Activated T-helper 1 cell treated with anti-CD3 and anti-CD28 coated beads, Interleukin-12 subunit alpha, Interleukin-12 subunit beta, Interleukin-2, Interleukin-4 antibody, amounts not matched to agents 30 ng/mL and 10 ng/mL and 1 ng/mL, durations not matched to agents 14 hours and 24 hours and 36 hours (primary cell): ENCODE measurements around the gene FAM118B. TPM values are rescaled to one million over a fixed set of nuclear protein-coding genes. Genes with fewer than 3 reads are reported as not detected.
"Not testable (repeated sequence)": the region's sequence is repeated elsewhere in the genome, so short reads cannot be mapped to it uniquely, and the experiment has no call there.

Experiments
- DNase-seq: peaks from one replicate; pipeline ENCODE4 v3.0.0; 2021; ENCODE audit warnings: low spot score
- H3K27ac Mint-ChIP-seq: one replicate; pipeline ENCODE4 v1.8.0; 2021; ENCODE audit warnings: mild to moderate bottlenecking, mixed read lengths
- H3K27me3 Mint-ChIP-seq: one replicate; pipeline ENCODE4 v1.8.0; 2022; ENCODE audit warnings: mild to moderate bottlenecking, moderate library complexity, mixed read lengths; ENCODE audit not compliant: insufficient read depth
- H3K36me3 Mint-ChIP-seq: one replicate; pipeline ENCODE4 v1.8.0; 2021; ENCODE audit warnings: low read depth, mixed read lengths
- H3K4me1 Mint-ChIP-seq: one replicate; pipeline ENCODE4 v1.8.0; 2021; ENCODE audit warnings: low read depth, mixed read lengths
- H3K4me3 Mint-ChIP-seq: one replicate; pipeline ENCODE4 v1.8.0; 2021; ENCODE audit warnings: mild to moderate bottlenecking, moderate library complexity, mixed read lengths
- H3K9me3 Mint-ChIP-seq: one replicate; pipeline ENCODE4 v1.8.0; 2021; ENCODE audit warnings: mixed read lengths
- intact Hi-C: fragments of 100-400 bp; cut with micrococcal nuclease; formaldehyde crosslinking; loops from one replicate; pipeline ENCODE4 v1.15.1; 2024
- total RNA-seq: library from RNA; stranded (reverse); gene quantifications from 2 replicates; pipeline ENCODE4 v1.2.3, GENCODE V29; 2022

Gene FAM118B
- total RNA-seq, 1 donor from 2014 or later, result 13.2 TPM

DNA sequence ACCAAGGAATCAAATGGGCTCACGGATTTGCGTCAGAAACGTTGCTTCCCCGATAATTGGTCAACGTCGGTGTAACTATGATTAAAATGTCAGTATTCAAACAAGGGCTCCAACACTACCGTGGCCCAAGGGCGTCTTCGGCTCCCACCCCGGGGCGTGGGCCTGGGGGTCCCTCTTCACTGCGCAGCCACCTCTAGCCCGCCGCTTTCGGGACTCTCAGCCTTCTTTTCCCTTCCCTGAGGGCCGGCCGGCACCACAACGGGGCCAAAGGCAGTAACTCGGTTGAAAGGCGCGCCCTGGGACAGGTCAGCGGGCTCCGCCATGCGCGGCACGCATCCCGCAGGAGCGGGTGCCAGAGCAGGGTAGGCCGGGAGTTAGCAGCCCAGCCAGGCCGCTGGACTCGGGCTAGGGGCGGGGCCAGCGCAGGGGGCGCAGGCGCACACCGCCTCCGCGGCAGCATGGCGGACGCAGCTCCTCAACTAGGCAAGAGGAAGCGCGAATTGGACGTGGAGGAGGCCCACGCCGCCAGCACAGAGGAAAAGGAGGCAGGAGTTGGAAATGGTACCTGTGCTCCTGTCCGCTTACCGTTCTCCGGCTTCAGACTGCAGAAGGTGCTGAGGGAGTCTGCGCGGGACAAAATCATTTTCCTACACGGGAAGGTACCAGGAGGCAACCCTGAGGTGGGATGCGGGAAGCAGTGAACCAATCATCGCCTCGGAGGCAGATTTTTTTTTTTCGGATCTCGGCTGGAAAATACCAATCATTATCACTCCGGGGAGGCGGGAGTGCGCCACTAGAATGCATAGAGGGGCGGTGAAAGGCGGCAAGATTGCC lies 92.3 kb downstream of the FAM118B start, which contains the start of gene DCPS:
Gene DCPS (plus strand): TSS at position 438 of the 834 bp plus-strand sequence. CDS start 21 bp downstream, at position 459.
- Mint-ChIP-seq H3K4me3 (peak within 1 kb of the TSS; percentile 98), H3K4me1 (peaks cover 35% of the 10 kb centered on the region), H3K36me3 (peaks cover 24% of the 10 kb centered on the region)

DNA sequence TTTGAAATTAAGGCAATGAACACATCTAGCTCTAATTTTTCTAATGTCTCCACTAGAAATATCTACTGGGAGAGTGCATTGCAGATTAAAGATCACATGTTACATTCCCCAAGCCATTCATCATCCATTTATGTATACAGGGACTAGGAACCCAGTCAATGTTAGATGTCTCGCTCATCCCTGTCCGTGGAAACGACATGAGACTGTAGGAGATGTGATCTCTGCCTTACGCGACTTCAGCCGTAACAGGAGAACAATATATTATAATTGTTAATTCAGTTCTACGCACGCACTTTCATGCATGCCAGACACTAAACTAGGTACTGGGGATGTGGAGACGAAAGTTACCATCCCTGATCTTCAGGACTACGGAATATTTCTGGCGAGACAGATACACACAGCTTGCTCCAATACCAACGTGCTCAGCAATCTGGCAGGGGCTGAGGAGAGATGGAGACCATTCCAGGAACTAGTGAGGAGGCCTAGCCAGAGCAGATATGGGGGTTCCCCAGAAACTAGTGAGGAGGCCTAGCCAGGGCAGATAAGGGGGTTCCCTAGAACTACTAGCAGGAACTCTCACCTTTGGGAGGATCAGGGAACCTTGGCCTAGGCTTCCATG lies 93.0 kb downstream of the FAM118B start:
- intact Hi-C loops, result loop anchor here (1.0 to 5.0 kb wide), 9 partner anchors 14 to 688 kb away; partner anchors contain the start of genes CHEK1, FAM118B, FOXRED1 and PUS3
- no peak for DNase-seq
- H3K27ac Mint-ChIP-seq, result peak overlapping the region; percentile 98
- H3K4me3 Mint-ChIP-seq, result peak overlapping the region; percentile 98
- H3K4me1 Mint-ChIP-seq, result peaks cover 35% of the 10 kb centered on the region
- H3K27me3 Mint-ChIP-seq, result no peaks in the 10 kb centered on the region
- peaks cover 24% of the 10 kb centered on the region for H3K36me3 Mint-ChIP-seq
- H3K9me3 Mint-ChIP-seq, result no peaks in the 10 kb centered on the region

More for the DNA sequence above, 92.3 kb downstream of the FAM118B start, which contains the start of gene DCPS:
- peak; percentile 88 for DNase-seq
- Mint-ChIP-seq H3K27ac (peak within 1 kb of the TSS; percentile 98), H3K9me3 (no peaks in the 10 kb centered on the region), H3K27me3 (no peaks in the 10 kb centered on the region)
- intact Hi-C loops, result loop anchor here (1.0 to 5.0 kb wide), 8 partner anchors 14 to 677 kb away; partner anchors contain the start of genes CHEK1, FAM118B, FOXRED1 and PUS3

DNA sequence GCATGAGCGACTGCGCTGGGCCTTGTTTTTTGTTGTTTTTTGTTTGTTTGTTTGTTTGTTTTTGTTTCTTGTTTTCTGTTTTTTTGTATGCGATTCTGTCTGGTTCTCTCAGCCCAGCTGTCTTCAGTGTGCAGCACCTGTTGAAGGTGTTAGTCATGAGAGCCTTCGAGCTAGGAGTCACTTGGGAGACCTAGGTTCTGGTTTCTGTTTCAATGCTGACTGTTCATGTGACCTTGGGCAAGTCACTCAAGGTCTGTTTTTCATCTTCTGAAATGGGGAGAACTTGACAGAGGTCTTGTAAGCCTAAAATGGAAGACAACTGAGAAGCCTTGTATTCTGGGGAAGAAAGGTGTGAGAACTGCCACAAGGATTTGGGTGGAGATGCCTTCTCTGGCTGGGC lies 94.1 kb downstream of the FAM118B start:
- Mint-ChIP-seq H3K27ac (peak overlapping the region; percentile 78), H3K36me3 (peaks cover 30% of the 10 kb centered on the region), H3K9me3 (no peaks in the 10 kb centered on the region), H3K27me3 (no peaks in the 10 kb centered on the region), H3K4me1 (peaks cover 43% of the 10 kb centered on the region), H3K4me3 (peak overlapping the region; percentile 78)
- intact Hi-C loops, result loop anchor here (2.0 to 5.0 kb wide), 2 partner anchors 403 to 687 kb away; partner anchors contain the start of gene PUS3
- DNase-seq, result no peak

DNA sequence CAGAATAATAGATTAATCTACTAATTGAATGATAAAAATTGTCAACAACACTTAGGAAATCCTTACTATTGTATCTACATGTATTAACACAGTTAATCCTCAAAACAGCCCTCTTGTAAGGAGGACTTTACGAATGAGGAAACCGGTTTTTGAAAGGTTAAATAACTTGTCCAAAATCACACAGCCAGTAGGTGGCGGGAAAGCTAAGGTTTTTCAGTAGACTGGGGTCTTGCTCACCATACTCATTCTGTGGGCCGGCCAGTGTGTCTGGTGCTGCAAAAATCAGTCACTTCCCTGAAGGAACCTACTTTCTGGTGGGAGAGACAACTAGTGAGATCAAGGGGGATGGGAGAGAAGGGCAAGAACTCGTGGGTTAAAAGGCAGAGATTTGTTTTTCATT lies 96.1 kb downstream of the FAM118B start:
- Mint-ChIP-seq H3K27ac (no peak overlapping the region), H3K9me3 (no peaks in the 10 kb centered on the region), H3K4me3 (no peak overlapping the region), H3K27me3 (no peaks in the 10 kb centered on the region), H3K4me1 (peaks cover 46% of the 10 kb centered on the region), H3K36me3 (peaks cover 33% of the 10 kb centered on the region)
- no peak for DNase-seq
- intact Hi-C loops, result loop anchor here (5.0 kb wide), 1 partner anchor 685 kb away; no protein-coding TSS in a partner anchor

DNA sequence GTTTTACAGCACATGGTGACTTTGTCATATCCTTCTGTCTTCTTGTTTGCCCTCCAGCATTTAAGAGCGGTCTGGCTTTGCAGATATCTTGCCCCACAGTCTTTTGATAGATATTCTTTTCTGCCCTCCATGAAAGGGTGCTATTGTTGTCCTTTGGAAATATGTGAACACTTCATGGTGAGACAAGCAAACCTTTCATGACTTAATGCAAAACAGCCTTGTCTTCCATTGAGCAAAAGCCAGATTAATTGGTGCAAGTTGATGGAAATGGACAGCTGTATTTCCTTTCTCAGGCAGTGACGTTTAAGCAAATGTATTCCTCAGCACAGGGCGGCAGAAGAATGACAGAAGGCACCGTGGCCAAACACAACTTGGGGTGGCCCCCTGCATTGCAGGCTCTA lies 96.7 kb downstream of the FAM118B start:
- H3K27ac Mint-ChIP-seq, result no peak overlapping the region
- H3K4me1 Mint-ChIP-seq, result peaks cover 42% of the 10 kb centered on the region
- intact Hi-C loops, result loop anchor here (5.0 kb wide), 1 partner anchor 684 kb away; no protein-coding TSS in a partner anchor
- DNase-seq, result no peak
- H3K9me3 Mint-ChIP-seq, result no peaks in the 10 kb centered on the region
- H3K27me3 Mint-ChIP-seq, result no peaks in the 10 kb centered on the region
- peaks cover 32% of the 10 kb centered on the region for H3K36me3 Mint-ChIP-seq
- H3K4me3 Mint-ChIP-seq, result no peak overlapping the region

DNA sequence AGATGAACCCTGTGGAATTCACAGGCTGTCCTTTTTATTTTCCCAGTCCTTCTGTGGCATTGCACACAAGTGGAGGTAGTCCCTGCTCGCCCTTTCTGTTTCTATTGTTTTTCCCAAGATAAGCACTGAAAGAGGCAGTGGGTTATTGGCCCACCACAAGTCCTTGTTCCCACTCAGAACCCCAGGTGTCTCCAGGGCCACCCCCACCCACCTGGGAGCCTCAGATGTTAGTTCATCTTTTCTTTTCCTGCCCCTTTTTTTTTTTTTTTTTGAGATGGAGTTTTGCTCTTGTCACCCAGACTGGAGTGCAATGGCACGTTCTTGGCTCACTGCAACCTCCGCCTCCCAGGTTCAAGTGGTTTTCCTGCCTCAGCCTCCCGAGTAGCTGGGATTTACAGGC lies 97.2 kb downstream of the FAM118B start:
- H3K9me3 Mint-ChIP-seq, H3K4me3 Mint-ChIP-seq, H3K27ac Mint-ChIP-seq, H3K27me3 Mint-ChIP-seq, DNase-seq: not testable (repeated sequence)
- peaks cover 29% of the 10 kb centered on the region for H3K36me3 Mint-ChIP-seq
- intact Hi-C loops, result loop anchor here (5.0 kb wide), 1 partner anchor 684 kb away; no protein-coding TSS in a partner anchor
- H3K4me1 Mint-ChIP-seq, result peaks cover 44% of the 10 kb centered on the region

DNA sequence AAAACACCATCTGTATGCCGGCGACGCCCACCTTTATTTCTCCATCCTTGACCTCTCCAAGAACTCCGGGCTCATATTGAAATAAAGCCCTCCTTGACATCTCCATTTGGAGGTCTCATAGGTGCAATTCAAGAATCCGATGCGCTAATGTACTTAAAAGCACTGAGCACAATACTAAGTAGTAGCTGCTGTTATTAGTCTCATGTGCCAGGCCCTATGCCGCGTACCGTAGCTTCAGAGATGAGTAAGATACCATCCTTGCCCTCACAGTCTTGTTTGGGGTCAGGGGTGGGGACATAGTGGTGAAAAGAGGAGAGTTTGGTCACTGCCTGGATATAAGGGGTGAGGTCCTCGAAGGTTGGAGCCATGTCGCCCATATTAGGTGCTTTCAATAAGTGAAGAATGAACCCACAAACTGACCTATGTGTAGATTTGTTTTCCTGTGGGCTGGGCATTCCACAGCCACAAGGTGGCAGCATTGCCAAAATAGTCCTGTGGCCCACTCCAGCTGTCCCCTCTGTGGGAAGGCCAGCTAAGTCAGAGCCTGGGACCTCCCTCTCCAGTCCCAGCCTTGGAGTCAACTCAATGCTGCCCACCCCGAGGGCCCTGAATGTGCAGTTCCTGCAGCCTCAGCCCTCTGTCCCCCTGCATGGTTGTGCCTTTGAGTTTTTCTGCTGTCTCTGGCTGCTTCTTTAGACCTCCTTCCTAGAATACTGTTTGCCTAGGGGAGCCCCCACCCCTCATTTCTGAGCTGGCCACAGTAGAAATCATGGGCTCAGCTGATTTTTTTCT lies 98.8 kb downstream of the FAM118B start:
- Mint-ChIP-seq H3K4me3 (no peak overlapping the region), H3K36me3 (peaks cover 34% of the 10 kb centered on the region), H3K9me3 (no peaks in the 10 kb centered on the region), H3K27ac (peak overlapping the region; percentile 13), H3K27me3 (no peaks in the 10 kb centered on the region), H3K4me1 (peaks cover 39% of the 10 kb centered on the region)
- DNase-seq, result peak; percentile 41
- intact Hi-C loops, result loop anchor here (1.0 kb wide), 2 partner anchors 106 to 130 kb away; no protein-coding TSS in a partner anchor

DNA sequence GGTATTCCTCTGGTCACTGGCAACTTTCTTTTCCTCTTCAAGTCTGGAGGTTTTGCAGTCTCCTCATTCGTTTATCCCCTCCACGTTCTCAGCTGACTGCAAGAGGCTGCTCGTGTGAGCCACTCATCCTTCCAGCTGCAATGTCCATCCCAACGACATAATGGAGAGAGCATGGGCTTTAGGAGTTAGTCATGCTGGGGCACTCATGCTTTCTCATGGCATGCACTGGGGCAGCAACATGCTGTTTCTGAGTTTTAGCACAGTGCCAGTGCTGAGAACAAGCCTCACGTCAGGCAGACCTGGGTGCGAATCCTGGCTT lies 99.4 kb downstream of the FAM118B start:
- Mint-ChIP-seq H3K27ac (no peak overlapping the region), H3K4me3 (no peak overlapping the region), H3K27me3 (no peaks in the 10 kb centered on the region), H3K36me3 (peaks cover 32% of the 10 kb centered on the region), H3K9me3 (peaks cover 1% of the 10 kb centered on the region), H3K4me1 (peaks cover 34% of the 10 kb centered on the region)
- intact Hi-C loops, result loop anchor here (1.0 kb wide), 2 partner anchors 105 to 129 kb away; no protein-coding TSS in a partner anchor
- no peak for DNase-seq

DNA sequence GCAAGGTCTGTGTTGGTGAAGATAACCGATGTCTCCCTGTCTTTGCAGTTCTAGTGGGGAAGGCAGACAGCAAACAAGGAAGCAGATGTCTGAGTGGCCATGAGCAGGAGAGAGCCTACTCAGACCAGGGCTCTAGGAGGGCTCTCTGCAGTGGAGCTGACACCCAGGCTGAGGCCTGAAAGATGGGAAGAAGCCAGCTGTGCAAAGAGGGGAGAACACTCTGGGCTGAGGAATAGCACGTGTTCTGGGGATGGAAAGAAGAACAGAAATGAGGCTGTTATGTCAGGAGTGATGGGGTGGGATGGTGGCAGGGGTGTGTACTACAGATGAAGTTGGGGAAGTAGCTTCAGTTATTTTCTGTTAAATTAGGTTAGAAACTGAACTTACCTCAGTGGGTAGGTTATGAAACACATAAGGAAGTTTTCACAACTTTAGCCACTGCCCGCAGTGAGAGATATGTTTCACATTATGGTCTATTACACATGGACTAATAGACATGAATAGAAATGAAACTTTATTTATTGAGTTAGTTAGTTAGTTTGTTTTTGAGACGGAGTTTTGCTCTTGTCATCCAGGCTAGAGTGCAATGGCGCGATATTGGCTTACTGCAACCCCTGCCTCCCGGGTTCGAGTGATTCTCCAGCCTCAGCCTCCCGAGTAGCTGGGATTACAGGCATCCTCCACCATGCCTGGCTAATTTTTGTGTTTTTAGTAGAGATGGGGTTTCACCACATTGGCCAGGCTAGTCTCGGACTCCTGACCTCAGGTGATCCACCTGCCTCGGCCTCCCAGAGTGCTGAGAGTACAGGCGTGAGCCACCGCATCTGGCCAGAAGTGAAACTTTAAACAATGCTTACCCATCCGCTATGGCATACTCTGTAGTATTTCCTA lies 100.1 kb downstream of the FAM118B start:
- Mint-ChIP-seq H3K27ac (no peak overlapping the region), H3K4me3 (no peak overlapping the region), H3K4me1 (peaks cover 39% of the 10 kb centered on the region), H3K36me3 (peaks cover 34% of the 10 kb centered on the region), H3K9me3 (peaks cover 6% of the 10 kb centered on the region), H3K27me3 (no peaks in the 10 kb centered on the region)
- no peak for DNase-seq
- intact Hi-C loops, result no loop called here
